HG03196 (cell line): ENCODE data around the gene PAH.
A peak's percentile ranks its signal among the peaks of the same experiment; 100 is the strongest.

ENCODE experiments used
- ATAC-seq: cut with Tn5 transposase; IDR thresholded peaks from one replicate; pipeline ENCODE4 v1.9.1; 2021; ENCODE audit not compliant: unreplicated experiment

Gene PAH

GRCh38 chr12:102902093-102902492 lies 15.0 kb downstream of the PAH start:
- ATAC-seq: no peak

- no peak for ATAC-seq
These were observed 16.7 kb downstream of the PAH start for GRCh38 chr12:102900389-102900788.

- no peak for ATAC-seq
These were observed 21.0 kb downstream of the PAH start for GRCh38 chr12:102896067-102896466.

GRCh38 chr12:102891756-102892155 lies 25.3 kb downstream of the PAH start:
- ATAC-seq: no peak

GRCh38 chr12:102888511-102888910 lies 28.5 kb downstream of the PAH start:
- no peak for ATAC-seq

GRCh38 chr12:102885043-102885932 lies 31.8 kb downstream of the PAH start:
- ATAC-seq: no peak

- ATAC-seq: no peak
These were observed 33.7 kb downstream of the PAH start for GRCh38 chr12:102883204-102883799.

GRCh38 chr12:102880783-102881182 lies 36.3 kb downstream of the PAH start:
- ATAC-seq: no peak

- ATAC-seq: peak; percentile 78
These were observed 37.8 kb downstream of the PAH start for GRCh38 chr12:102879144-102879763.

- ATAC-seq: no peak
These were observed 40.2 kb downstream of the PAH start for GRCh38 chr12:102876883-102877282.

GRCh38 chr12:102874819-102875218 lies 42.2 kb downstream of the PAH start:
- no peak for ATAC-seq

- ATAC-seq: no peak
These were observed 44.0 kb downstream of the PAH start for GRCh38 chr12:102873077-102873476.

GRCh38 chr12:102871014-102871413 lies 46.0 kb downstream of the PAH start:
- ATAC-seq: no peak

- ATAC-seq: no peak
These were observed 47.5 kb downstream of the PAH start for GRCh38 chr12:102869571-102869970.

GRCh38 chr12:102865821-102866615 lies 51.0 kb downstream of the PAH start:
- ATAC-seq: no peak

- ATAC-seq: no peak
These were observed 54.6 kb downstream of the PAH start for GRCh38 chr12:102862486-102862885.

GRCh38 chr12:102851246-102851645 lies 65.8 kb downstream of the PAH start:
- no peak for ATAC-seq

GRCh38 chr12:102849722-102850447 lies 67.2 kb downstream of the PAH start:
- ATAC-seq: no peak

GRCh38 chr12:102848832-102849231 lies 68.2 kb downstream of the PAH start:
- ATAC-seq: no peak

GRCh38 chr12:102847131-102847530 lies 69.9 kb downstream of the PAH start:
- no peak for ATAC-seq
